ENCODE measurements around the gene MYH11.
"Not testable (repeated sequence)": the region's sequence is repeated elsewhere in the genome, so short reads cannot be mapped to it uniquely, and the experiment has no call there.

The MYH11 gene

GRCh38 chr16:15703029-15703736 lies 153.6 kb downstream of the MYH11 start:
- no peak for DNase-seq

- DNase-seq: no peak
Observed at GRCh38 chr16:15701975-15702970, 154.6 kb downstream of the MYH11 start.

GRCh38 chr16:15701367-15701766 lies 155.5 kb downstream of the MYH11 start:
- no peak for DNase-seq

- no peak for DNase-seq
Observed at GRCh38 chr16:15699819-15700218, 157.0 kb downstream of the MYH11 start.

GRCh38 chr16:15694499-15694898 lies 162.3 kb downstream of the MYH11 start:
- DNase-seq: no peak

- not testable (repeated sequence) for DNase-seq
Observed at GRCh38 chr16:15692508-15692907, 164.3 kb downstream of the MYH11 start.

GRCh38 chr16:15691046-15691445 lies 165.8 kb downstream of the MYH11 start:
- no peak for DNase-seq

GRCh38 chr16:15690296-15690695 lies 166.5 kb downstream of the MYH11 start:
- no peak for DNase-seq

- DNase-seq: no peak
Observed at GRCh38 chr16:15689290-15689689, 167.5 kb downstream of the MYH11 start.

GRCh38 chr16:15686287-15686686 lies 170.5 kb downstream of the MYH11 start:
- no peak for DNase-seq

- peak in 1 of 4 experiments; percentile 3 for DNase-seq
Observed at GRCh38 chr16:15682105-15682570, 174.7 kb downstream of the MYH11 start.

GRCh38 chr16:15677447-15677846 lies 179.4 kb downstream of the MYH11 start:
- no peak for DNase-seq

- no peak for DNase-seq
Observed at GRCh38 chr16:15676506-15676905, 180.3 kb downstream of the MYH11 start.

- DNase-seq: no peak
Observed at GRCh38 chr16:15674571-15674970, 182.3 kb downstream of the MYH11 start.

GRCh38 chr16:15672514-15673167 lies 184.2 kb downstream of the MYH11 start:
- DNase-seq: peak in 2 of 4 experiments; percentile 60 to 65

- not testable (repeated sequence) for DNase-seq
Observed at GRCh38 chr16:15672127-15672513, 184.7 kb downstream of the MYH11 start.

- no peak for DNase-seq
Observed at GRCh38 chr16:15671530-15672117, 185.2 kb downstream of the MYH11 start.

GRCh38 chr16:15667091-15667742 lies 189.6 kb downstream of the MYH11 start:
- no peak for DNase-seq

- no peak for DNase-seq
Observed at GRCh38 chr16:15665107-15665506, 191.7 kb downstream of the MYH11 start.

- no peak for DNase-seq
Observed at GRCh38 chr16:15660203-15660601, 196.6 kb downstream of the MYH11 start.

- DNase-seq: no peak
Observed at GRCh38 chr16:15658556-15658955, 198.3 kb downstream of the MYH11 start.

- DNase-seq: no peak
Observed at GRCh38 chr16:15658149-15658548, 198.7 kb downstream of the MYH11 start.
